GM18520 (cell line): ENCODE measurements around the gene JPH2.

Experiments used
- ATAC-seq: cut with Tn5 transposase; IDR thresholded peaks from one replicate; pipeline ENCODE4 v1.9.1; 2021; ENCODE audit not compliant: unreplicated experiment

JPH2 gene

GRCh38 chr20:44104798-44105517 is 82.0 kb downstream of the JPH2 start:
- ATAC-seq = no peak

DNA sequence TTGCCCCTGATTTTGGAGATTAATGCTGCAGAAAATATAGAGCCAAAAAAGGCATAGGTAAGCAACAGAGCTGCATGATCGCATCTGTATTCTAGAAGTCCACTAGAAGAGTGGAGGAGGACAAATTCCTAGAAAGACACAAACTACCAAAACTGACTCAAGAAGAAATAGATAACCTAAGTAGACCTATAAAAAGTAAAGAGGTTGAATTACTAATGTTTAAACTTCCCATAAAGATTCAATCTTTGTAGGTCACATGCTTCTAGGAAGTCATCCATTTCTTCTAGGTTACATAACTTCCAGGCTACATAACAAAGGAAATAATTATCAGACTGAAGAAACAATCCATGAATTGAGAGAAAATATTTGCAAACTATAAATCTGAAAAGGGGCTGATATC is 84.4 kb downstream of the JPH2 start:
- ATAC-seq = no peak

DNA sequence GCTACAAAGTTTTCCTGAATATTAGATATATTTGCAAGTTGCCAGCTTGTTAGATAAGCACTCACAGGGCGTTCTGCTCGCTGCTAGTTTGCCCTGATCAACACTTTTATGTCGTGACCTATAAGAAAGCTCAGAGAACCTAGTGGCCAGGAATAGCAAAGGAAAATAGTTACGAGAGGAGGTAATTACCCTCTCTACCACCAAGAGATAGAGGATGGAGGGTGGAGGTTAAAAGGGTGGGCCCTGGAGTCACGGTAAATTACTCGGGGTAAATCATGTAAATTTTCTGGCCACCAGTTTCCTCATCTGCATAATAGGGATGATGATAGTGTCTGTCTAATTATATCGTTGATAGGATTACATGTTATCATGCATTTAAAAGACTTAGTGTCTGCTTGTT is 87.2 kb downstream of the JPH2 start:
- ATAC-seq = no peak

DNA sequence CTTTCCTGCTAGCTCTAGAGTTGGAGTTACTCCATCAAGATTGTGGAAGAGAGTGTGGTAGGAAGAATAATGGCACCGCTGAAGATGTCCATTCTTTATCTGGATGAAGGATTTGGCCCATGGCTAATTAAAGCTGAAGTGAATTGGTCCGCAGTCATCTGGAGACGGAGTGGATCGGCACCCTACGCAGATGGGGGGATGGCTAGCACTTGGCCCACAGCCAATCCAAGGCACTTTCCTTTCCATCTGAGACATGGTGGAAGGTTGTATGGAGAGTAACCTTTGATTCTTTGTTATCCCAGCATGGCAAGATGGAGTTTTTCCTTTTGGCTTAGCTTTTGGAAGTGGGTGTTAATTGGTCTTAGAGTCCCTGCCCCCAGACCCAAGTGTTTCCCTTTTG is 88.3 kb downstream of the JPH2 start:
- no peak for ATAC-seq

GRCh38 chr20:44098256-44098630 is 88.7 kb downstream of the JPH2 start:
- no peak for ATAC-seq

- no peak for ATAC-seq
Measured at GRCh38 chr20:44097521-44098255, 89.3 kb downstream of the JPH2 start.

- no peak for ATAC-seq
Measured at GRCh38 chr20:44095831-44096230, 91.2 kb downstream of the JPH2 start.

DNA sequence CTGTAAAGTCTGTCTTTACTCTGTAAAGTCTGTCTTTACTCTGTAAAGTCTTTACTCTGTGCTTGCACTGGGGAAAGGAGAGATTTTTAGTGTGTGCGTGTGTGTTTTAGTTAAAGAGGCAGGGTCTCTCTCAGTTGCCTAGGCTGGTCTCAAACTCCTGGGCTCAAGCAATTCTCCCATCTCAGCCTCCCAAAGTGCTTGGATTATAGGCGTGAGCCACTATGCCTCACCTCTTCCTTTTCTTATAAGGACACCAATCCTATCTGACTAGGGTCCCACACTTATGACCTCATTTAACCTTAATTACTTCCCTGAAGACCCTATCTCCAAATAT is 93.8 kb downstream of the JPH2 start:
- ATAC-seq = no peak

- no peak for ATAC-seq
Measured at GRCh38 chr20:44092551-44093248, 94.3 kb downstream of the JPH2 start.

- no peak for ATAC-seq
Measured at GRCh38 chr20:44091026-44091425, 96.0 kb downstream of the JPH2 start.

- ATAC-seq = no peak
Measured at GRCh38 chr20:44089987-44090674, 96.9 kb downstream of the JPH2 start.

- ATAC-seq = no peak
Measured at GRCh38 chr20:44087857-44088120, 99.2 kb downstream of the JPH2 start.

DNA sequence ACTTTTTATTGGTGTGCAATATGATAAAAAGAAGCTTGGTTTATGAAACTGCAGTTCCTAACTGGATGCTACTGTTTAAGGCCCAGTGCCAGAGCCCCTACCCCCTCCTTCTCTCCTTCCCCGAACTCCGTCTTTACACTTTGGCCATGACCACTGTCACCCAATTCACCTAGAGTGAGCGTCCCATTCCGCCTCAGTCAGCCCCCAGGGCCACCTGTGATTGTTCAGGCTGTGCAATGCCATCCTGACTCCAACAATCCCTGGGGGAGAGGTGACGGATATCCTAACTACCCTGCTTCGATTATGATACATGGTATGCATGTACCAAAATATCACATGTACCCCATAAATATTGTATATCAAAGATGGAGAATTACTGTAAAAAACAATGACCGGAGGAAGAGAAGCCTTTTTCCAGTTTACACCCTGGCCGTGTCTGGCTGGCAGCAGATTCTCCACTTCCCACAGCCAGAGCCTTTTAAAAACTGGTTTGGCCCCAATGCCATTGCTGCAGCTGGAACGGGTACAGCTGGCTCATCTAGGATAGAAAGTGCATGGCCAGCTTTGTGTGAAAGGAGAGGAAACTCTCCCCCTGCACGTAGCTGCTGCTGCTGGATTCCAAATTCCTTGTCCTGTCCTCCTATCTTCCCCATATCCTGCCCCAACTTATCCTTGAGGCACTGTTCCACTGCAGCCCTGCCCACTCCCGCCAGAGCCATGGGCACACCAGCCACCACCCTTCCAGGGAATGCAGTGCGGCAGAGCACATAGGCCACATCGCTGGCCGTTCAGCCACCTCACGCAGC is 99.7 kb downstream of the JPH2 start:
- no peak for ATAC-seq

GRCh38 chr20:44085616-44086434 is 101.2 kb downstream of the JPH2 start:
- ATAC-seq = no peak

DNA sequence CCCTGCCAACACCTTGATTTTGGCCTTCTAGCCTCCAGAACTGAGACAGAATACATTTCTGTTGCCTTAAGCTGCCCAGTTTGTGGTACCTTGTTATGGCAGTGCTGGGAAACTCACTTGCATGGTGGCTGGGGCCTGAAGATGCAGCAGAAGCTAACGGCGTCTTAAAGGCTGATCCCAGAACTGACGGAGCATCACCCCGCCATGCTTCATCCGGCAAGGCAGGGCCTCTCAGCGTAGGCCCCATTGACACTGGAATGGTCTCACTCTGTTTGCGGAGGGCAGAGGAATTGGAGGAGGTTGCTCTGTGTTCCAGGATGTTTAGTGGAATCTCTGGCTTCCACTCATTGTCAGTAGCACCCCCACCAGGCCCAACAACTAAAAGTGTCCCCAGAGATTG is 102.1 kb downstream of the JPH2 start:
- no peak for ATAC-seq

GRCh38 chr20:44084439-44084838 is 102.5 kb downstream of the JPH2 start:
- ATAC-seq = no peak

DNA sequence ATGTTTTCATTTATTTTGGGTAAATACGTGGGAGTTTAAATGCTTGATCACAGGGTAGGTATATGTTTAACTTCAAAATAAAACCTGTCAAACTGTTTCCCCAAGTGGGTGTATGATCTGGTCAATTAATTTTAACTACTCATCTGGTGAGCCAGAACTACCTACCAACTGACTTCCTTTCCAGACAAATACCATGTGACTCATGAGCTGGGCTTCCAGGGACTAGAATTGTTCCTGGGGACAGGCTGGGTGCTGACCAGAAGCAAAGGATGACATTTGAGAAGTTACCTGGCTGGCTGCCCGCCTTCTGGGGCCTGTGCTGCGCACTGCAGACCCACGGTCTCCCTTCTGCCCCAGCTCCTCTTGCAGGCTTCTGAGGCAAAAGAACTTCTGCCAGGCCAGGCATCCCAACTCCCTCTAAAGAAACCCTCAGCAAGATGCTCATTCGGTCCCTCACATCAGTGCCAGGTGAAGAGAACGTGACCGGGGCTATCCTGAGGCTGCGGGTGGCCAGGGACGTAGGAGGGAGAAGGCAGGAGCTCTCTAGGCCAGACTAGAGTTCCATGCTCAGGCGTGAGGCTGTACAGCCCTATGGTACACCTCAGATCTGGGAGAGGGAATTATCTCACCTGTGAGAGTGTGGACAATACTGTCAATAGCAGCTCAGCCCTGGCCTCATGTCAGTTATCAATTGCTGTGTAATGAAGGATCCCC is 103.6 kb downstream of the JPH2 start:
- no peak for ATAC-seq

- ATAC-seq = no peak
Measured at GRCh38 chr20:44081888-44082287, 105.1 kb downstream of the JPH2 start.

DNA sequence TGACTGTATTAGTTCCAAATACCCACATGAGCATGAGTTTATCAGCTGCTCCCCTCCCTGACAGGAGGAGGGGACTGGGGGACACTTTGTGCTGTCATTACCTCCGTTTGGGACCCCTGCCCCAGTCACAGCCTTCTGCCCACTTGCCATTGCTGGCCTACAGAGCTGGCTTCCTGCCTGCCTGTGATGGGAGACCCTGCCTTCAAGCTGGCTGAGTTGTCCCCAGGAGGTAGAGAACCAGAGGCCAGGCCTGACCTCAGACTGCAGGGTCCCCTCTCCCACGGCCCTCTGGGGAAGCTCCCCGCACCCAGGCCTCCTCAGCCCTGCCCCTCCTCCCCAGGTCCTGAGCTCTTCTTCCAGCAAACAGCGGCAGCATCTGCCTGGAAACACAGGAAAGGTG is 105.5 kb downstream of the JPH2 start:
- no peak for ATAC-seq
